OCI-LY1 (cell line): ENCODE results near the gene CASKIN2.

Experiments
- CTCF ChIP-seq: fragments of 200-600 bp; sonication (generic), shearing (Covaris generic); IDR thresholded peaks from 2 replicates; pipeline ENCODE4 v1.5.1; 2017; ENCODE audit warnings: mild to moderate bottlenecking, antibody characterized with exemption, low read length, moderate library complexity, mixed read lengths
- EZH2 ChIP-seq: fragments of 200-600 bp; sonication (generic), shearing (Covaris generic); IDR thresholded peaks from 2 replicates; pipeline ENCODE4 v1.8.0; 2017; ENCODE audit warnings: borderline replicate concordance, mixed run types, mild to moderate bottlenecking, antibody characterized with exemption, low read length, moderate library complexity, mixed read lengths

- no peak for TF ChIP-seq CTCF
- no peak for TF ChIP-seq EZH2
Measured at GRCh38 chr17:75486151-75486550, 29.2 kb downstream of the CASKIN2 start.
